Astrocyte of the cerebellum (primary cell): Measurements from ENCODE around the gene SLC44A1.

Experiments used
- DNase-seq: peaks from one replicate; pipeline ENCODE4 v3.0.0-alpha.2; 2011; ENCODE audit warnings: low read depth
- H3K4me3 ChIP-seq: 2 replicates; pipeline ENCODE4 v1.5.1; 2011; ENCODE audit warnings: mild to moderate bottlenecking, low read depth, low read length, moderate library complexity
- in situ Hi-C: cut with HindIII; loops from 2 replicates; pipeline ENCODE4 v1.10.0; 2017; ENCODE audit warnings: low sequenced_read_pairs
- TF ChIP-seq, protein P1 (sequence below): IDR thresholded peaks from 2 replicates; pipeline ENCODE4 v1.5.1; 2012; ENCODE audit warnings: low read length, low read depth, moderate library complexity, mild to moderate bottlenecking; ENCODE audit errors: missing control alignments

The SLC44A1 gene

DNA sequence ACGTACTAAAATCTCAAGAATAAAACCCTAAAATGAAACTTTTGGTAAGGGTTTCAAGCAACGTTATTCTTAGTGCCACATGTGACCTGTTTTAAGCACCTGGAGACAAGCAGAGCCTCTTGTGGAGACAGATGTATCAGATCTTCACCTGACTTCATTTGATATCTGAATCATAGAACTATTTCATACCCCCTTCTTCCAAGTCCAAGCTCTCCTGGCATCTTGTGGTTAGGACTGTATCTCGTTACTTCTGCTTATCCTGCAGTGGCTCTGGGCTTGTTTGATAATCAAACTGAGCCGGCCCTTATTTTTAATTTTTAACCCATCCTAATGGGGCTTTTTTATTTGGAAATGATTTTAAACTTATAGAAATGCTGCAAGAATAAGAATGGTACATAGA lies 192.3 kb downstream of the SLC44A1 start:
- DNase-seq: no peak
- no peak overlapping the region for H3K4me3 ChIP-seq
- TF ChIP-seq, protein P1, sequence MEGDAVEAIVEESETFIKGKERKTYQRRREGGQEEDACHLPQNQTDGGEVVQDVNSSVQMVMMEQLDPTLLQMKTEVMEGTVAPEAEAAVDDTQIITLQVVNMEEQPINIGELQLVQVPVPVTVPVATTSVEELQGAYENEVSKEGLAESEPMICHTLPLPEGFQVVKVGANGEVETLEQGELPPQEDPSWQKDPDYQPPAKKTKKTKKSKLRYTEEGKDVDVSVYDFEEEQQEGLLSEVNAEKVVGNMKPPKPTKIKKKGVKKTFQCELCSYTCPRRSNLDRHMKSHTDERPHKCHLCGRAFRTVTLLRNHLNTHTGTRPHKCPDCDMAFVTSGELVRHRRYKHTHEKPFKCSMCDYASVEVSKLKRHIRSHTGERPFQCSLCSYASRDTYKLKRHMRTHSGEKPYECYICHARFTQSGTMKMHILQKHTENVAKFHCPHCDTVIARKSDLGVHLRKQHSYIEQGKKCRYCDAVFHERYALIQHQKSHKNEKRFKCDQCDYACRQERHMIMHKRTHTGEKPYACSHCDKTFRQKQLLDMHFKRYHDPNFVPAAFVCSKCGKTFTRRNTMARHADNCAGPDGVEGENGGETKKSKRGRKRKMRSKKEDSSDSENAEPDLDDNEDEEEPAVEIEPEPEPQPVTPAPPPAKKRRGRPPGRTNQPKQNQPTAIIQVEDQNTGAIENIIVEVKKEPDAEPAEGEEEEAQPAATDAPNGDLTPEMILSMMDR: no peak
- in situ Hi-C loops: no loop called here

- TF ChIP-seq, protein P1: no peak
- in situ Hi-C loops: no loop called here
- H3K4me3 ChIP-seq: no peak overlapping the region
- no peak for DNase-seq
These were observed 193.3 kb downstream of the SLC44A1 start for GRCh38 chr9:105437704-105438103.

DNA sequence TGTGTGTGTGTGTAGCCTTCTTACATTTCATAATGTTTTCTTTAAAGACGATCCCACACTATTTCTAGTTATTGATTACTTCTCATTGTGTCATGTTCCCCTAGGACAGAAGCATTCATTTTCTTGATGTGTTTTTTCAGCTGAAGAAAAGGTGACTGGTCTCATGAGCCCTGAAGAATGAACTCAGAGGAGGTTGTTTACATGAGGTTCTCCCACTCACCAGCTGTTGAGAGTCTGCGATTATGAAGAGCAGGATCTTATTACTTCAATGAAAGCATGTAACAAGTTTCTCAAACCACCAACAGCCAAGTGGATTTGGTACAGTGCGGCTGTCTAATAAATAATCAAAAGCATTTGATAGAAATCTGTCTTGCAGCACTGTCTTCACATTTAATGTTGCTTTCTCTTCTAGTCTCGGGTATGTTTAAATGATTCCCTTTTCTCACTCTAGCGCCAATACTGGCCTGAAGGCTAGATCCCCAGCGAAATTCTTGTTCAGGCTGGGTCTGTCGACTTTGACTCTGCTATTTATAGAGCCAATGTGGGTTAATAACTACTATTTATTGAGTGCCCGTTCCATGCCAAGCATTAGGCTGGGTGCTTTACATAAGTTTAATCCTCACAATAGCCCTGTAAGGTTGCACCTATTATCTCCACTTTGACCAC lies 193.8 kb downstream of the SLC44A1 start:
- no peak overlapping the region for H3K4me3 ChIP-seq

DNA sequence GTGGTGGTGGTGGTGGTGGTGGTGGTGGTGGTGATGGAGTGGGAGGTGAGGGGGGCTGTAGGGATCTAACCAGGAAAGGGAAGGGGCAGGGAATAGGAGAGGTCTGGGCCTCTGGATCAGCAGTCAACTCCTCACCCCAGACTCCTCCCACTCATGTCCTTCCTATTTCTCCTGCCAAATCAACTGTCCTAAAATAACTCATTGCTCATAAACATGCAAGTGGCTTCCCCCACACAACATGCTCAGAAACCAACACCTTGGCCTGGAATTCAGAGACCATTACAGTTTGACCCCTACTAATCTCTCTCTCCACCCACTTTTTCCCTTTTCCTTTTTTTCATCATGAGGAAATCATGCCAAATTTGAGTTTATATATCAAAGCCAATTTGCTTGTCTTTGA lies 195.0 kb downstream of the SLC44A1 start:
- in situ Hi-C loops: no loop called here
- DNase-seq: no peak
- TF ChIP-seq, protein P1: no peak
- H3K4me3 ChIP-seq: no peak overlapping the region

More for the DNA sequence above, 193.8 kb downstream of the SLC44A1 start:
- no peak for DNase-seq
- in situ Hi-C loops: no loop called here
- TF ChIP-seq, protein P1: no peak

GRCh38 chr9:105441616-105442160 lies 197.2 kb downstream of the SLC44A1 start:
- DNase-seq: no peak
- H3K4me3 ChIP-seq: no peak overlapping the region
- in situ Hi-C loops: no loop called here
- TF ChIP-seq, protein P1: no peak

GRCh38 chr9:105443121-105443520 lies 198.7 kb downstream of the SLC44A1 start:
- DNase-seq: no peak
- no peak overlapping the region for H3K4me3 ChIP-seq
- in situ Hi-C loops: no loop called here
- TF ChIP-seq, protein P1: no peak

DNA sequence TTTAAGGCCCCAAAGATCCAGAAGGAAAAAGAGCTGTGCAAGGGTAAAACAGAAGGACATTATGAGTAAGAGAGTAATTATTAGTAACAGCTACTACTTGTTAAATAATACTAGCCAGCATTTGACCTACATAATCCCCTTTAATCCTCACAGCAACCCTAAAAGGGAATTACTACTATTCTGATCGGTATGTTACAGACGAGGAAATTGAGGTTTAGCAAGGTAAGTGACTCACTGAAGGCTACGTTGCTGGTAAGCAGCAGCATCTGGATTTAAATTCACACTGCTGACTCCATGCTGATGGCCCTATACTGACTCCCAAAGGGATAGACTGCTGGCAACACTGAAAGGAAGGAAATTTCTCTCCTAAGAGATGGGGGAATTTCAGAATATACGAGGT lies 199.7 kb downstream of the SLC44A1 start:
- DNase-seq: no peak
- TF ChIP-seq, protein P1: no peak
- no peak overlapping the region for H3K4me3 ChIP-seq
- in situ Hi-C loops: no loop called here
